ENCODE measurements around the gene CXCR6.

The CXCR6 gene

GRCh38 chr3:45922950-45923590 is 20.2 kb upstream of the CXCR6 start:
- DNase-seq, result no peak

GRCh38 chr3:45923755-45924154 is 19.5 kb upstream of the CXCR6 start:
- no peak for DNase-seq

- DNase-seq, result no peak
These were observed 15.4 kb upstream of the CXCR6 start for GRCh38 chr3:45927881-45928280.

GRCh38 chr3:45929042-45929679 is 14.1 kb upstream of the CXCR6 start:
- DNase-seq, result no peak

- DNase-seq, result no peak
These were observed 11.8 kb upstream of the CXCR6 start for GRCh38 chr3:45931496-45931895.

GRCh38 chr3:45932112-45932511 is 11.2 kb upstream of the CXCR6 start:
- no peak for DNase-seq

GRCh38 chr3:45933591-45933990 is 9.7 kb upstream of the CXCR6 start:
- no peak for DNase-seq

GRCh38 chr3:45936261-45936660 is 7.0 kb upstream of the CXCR6 start:
- no peak for DNase-seq

GRCh38 chr3:45937206-45938042 is 5.8 kb upstream of the CXCR6 start:
- no peak for DNase-seq

- no peak for DNase-seq
These were observed 5.2 kb upstream of the CXCR6 start for GRCh38 chr3:45938043-45938435.

GRCh38 chr3:45938864-45939263 is 4.4 kb upstream of the CXCR6 start:
- peak; percentile 25 to 27 for DNase-seq

GRCh38 chr3:45939341-45939771 is 3.9 kb upstream of the CXCR6 start:
- DNase-seq, result no peak

- DNase-seq, result no peak
These were observed 3.1 kb upstream of the CXCR6 start for GRCh38 chr3:45940004-45940780.

GRCh38 chr3:45940781-45941365 is 2.4 kb upstream of the CXCR6 start:
- DNase-seq, result no peak

GRCh38 chr3:45942051-45942825 is 1.0 kb upstream of the CXCR6 start:
- no peak for DNase-seq

- DNase-seq, result no peak
These were observed 1.8 kb downstream of the CXCR6 start for GRCh38 chr3:45944830-45945620.

GRCh38 chr3:45946307-45946706 is 3.0 kb downstream of the CXCR6 start:
- no peak for DNase-seq

- DNase-seq, result no peak
These were observed 3.6 kb downstream of the CXCR6 start for GRCh38 chr3:45946875-45947274.

GRCh38 chr3:45947361-45947760 is 4.1 kb downstream of the CXCR6 start:
- no peak for DNase-seq

GRCh38 chr3:45948311-45948781 is 5.1 kb downstream of the CXCR6 start:
- no peak for DNase-seq

- no peak for DNase-seq
These were observed 5.6 kb downstream of the CXCR6 start for GRCh38 chr3:45948881-45949280.
